HS-27A (cell line): ENCODE data around the gene CCL19.
"Not testable (repeated sequence)": the region's sequence is repeated elsewhere in the genome, so short reads cannot be mapped to it uniquely, and the experiment has no call there.

Experiments
- DNase-seq: peaks from one replicate; pipeline ENCODE4 v3.0.0-alpha.2; 2012; ENCODE audit warnings: low read depth, missing footprints

The CCL19 gene

GRCh38 chr9:34690983-34691935, at the start of gene CCL19:
Gene CCL19, minus strand, starts transcription at chr9:34691276. Its CDS starts 137 bp downstream, at chr9:34691139.
- no peak for DNase-seq

GRCh38 chr9:34740176-34740575, 49.1 kb upstream of the CCL19 start:
- not testable (repeated sequence) for DNase-seq

GRCh38 chr9:34737677-34738260, 46.7 kb upstream of the CCL19 start:
- DNase-seq, result no peak

GRCh38 chr9:34734720-34735119, 43.6 kb upstream of the CCL19 start:
- no peak for DNase-seq

- no peak for DNase-seq
These were observed 41.8 kb upstream of the CCL19 start for GRCh38 chr9:34732886-34733285.

- DNase-seq, result no peak
These were observed 41.4 kb upstream of the CCL19 start for GRCh38 chr9:34732478-34732877.

- no peak for DNase-seq
These were observed 32.1 kb upstream of the CCL19 start for GRCh38 chr9:34723141-34723540.

- DNase-seq, result not testable (repeated sequence)
These were observed 28.6 kb upstream of the CCL19 start for GRCh38 chr9:34719769-34720025.

- DNase-seq, result no peak
These were observed 28.1 kb upstream of the CCL19 start for GRCh38 chr9:34719021-34719768.

- no peak for DNase-seq
These were observed 27.0 kb upstream of the CCL19 start for GRCh38 chr9:34717996-34718614.

- no peak for DNase-seq
These were observed 25.6 kb upstream of the CCL19 start for GRCh38 chr9:34716711-34717110.

GRCh38 chr9:34715639-34716215, 24.7 kb upstream of the CCL19 start:
- no peak for DNase-seq

GRCh38 chr9:34714007-34714406, 22.9 kb upstream of the CCL19 start:
- no peak for DNase-seq

GRCh38 chr9:34712140-34712539, 21.1 kb upstream of the CCL19 start:
- no peak for DNase-seq

- no peak for DNase-seq
These were observed 18.9 kb upstream of the CCL19 start, which contains the start of gene CCL21 for GRCh38 chr9:34710023-34710422. Gene CCL21, minus strand, starts transcription at chr9:34710136. Its CDS starts 70 bp downstream, at chr9:34710066.

GRCh38 chr9:34709196-34709978, 18.3 kb upstream of the CCL19 start:
- DNase-seq, result no peak

GRCh38 chr9:34707130-34707529, 16.1 kb upstream of the CCL19 start:
- DNase-seq, result no peak

- peak; percentile 45 for DNase-seq
These were observed 11.0 kb upstream of the CCL19 start for GRCh38 chr9:34701769-34702736.

GRCh38 chr9:34701023-34701768, 10.1 kb upstream of the CCL19 start:
- peak; percentile 14 for DNase-seq
